A172 (cell line): ENCODE results near the gene WWOX. TPM values are rescaled to one million over a fixed set of nuclear protein-coding genes. Genes with fewer than 3 reads are reported as not detected.

Experiments used
- DNase-seq: peaks from one replicate; pipeline ENCODE4 v3.0.0-alpha.2; 2015; ENCODE audit warnings: low spot score
- total RNA-seq: library from RNA; depleted of rRNA; stranded (reverse); fragments of >200 nt; shearing (Covaris generic); gene quantifications from 2 replicates; pipeline ENCODE4 v1.2.3, GENCODE V29; 2014

The WWOX gene
- total RNA-seq, 1 experiment from 2014 or later, result 29.6 TPM

- no peak for DNase-seq
These were observed 43.3 kb downstream of the WWOX start for GRCh38 chr16:78142788-78143187.

GRCh38 chr16:78146807-78147206 lies 47.4 kb downstream of the WWOX start:
- no peak for DNase-seq

- DNase-seq, result no peak
These were observed 48.5 kb downstream of the WWOX start for GRCh38 chr16:78147911-78148401.

- DNase-seq, result no peak
These were observed 50.8 kb downstream of the WWOX start for GRCh38 chr16:78150233-78150632.

GRCh38 chr16:78154729-78155461 lies 55.4 kb downstream of the WWOX start:
- no peak for DNase-seq

- DNase-seq, result no peak
These were observed 56.4 kb downstream of the WWOX start for GRCh38 chr16:78155791-78156345.

- no peak for DNase-seq
These were observed 61.7 kb downstream of the WWOX start for GRCh38 chr16:78161023-78161729.

GRCh38 chr16:78163772-78164670 lies 64.6 kb downstream of the WWOX start:
- DNase-seq, result no peak

GRCh38 chr16:78170494-78170933 lies 71.1 kb downstream of the WWOX start:
- DNase-seq, result no peak

GRCh38 chr16:78175287-78175686 lies 75.8 kb downstream of the WWOX start:
- no peak for DNase-seq

- no peak for DNase-seq
These were observed 77.0 kb downstream of the WWOX start for GRCh38 chr16:78176435-78176834.

- no peak for DNase-seq
These were observed 77.8 kb downstream of the WWOX start for GRCh38 chr16:78177218-78177617.

GRCh38 chr16:78177987-78178386 lies 78.5 kb downstream of the WWOX start:
- no peak for DNase-seq

- no peak for DNase-seq
These were observed 80.2 kb downstream of the WWOX start for GRCh38 chr16:78179666-78180065.

GRCh38 chr16:78180349-78180748 lies 80.9 kb downstream of the WWOX start:
- DNase-seq, result no peak

- no peak for DNase-seq
These were observed 84.2 kb downstream of the WWOX start for GRCh38 chr16:78183437-78184237.

- no peak for DNase-seq
These were observed 85.1 kb downstream of the WWOX start for GRCh38 chr16:78184238-78185183.

- no peak for DNase-seq
These were observed 89.7 kb downstream of the WWOX start for GRCh38 chr16:78189121-78189520.

GRCh38 chr16:78192734-78193488 lies 93.5 kb downstream of the WWOX start:
- no peak for DNase-seq
